ENCODE measurements around the gene ARHGAP4. TPM values are rescaled to one million over a fixed set of nuclear protein-coding genes. Genes with fewer than 3 reads are reported as not detected.

Gene ARHGAP4
- total RNA-seq, 1 experiment from 2014 or later: 47.0 TPM

DNA sequence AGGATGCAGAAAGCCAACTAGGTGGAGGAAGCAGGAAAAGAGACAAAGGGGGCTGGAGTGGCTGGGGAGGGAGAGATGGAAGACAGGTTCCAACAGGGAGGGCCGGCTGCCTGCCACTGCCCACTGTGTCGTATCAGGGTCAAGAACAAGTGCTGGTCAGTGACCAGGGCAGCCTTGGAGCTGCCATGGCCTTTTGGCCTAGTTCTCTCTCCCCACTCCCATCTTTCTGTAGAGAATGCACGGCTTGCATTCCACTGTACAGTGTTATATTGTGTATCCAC lies 52.0 kb downstream of the ARHGAP4 start:
- Histone ChIP-seq H4K20me1 (ENCODE audit: insufficient read depth) (no peaks in the 10 kb centered on the region), H3K4me1 (replicated peaks; ENCODE audit: insufficient read depth) (no peaks in the 10 kb centered on the region), H3K4me3 (no peak overlapping the region), H3K27me3 (ENCODE audit: insufficient read depth, low read depth) (no peaks in the 10 kb centered on the region), H3K9me3 (ENCODE audit: insufficient read depth, low read depth) (no peaks in the 10 kb centered on the region), H3K4me2 (no peak overlapping the region), H3K9me2 (ENCODE audit: insufficient read depth) (no peaks in the 10 kb centered on the region), H3K79me2 (ENCODE audit: low read depth) (no peaks in the 10 kb centered on the region), H2AFZ (no peak overlapping the region), H3K27ac (no peak overlapping the region), H3F3A (ENCODE audit: insufficient read depth, low read depth) (no peaks in the 10 kb centered on the region), H3K36me3 (ENCODE audit: low read depth) (no peaks in the 10 kb centered on the region)
- intact Hi-C loops (cut with micrococcal nuclease; ENCODE audit: unreplicated experiment): no loop called here
- ChIA-PET CTCF (no interaction called here), POLR2A (ENCODE audit: unreplicated experiment) (no interaction called here)
- TF ChIP-seq EZH2 (IDR thresholded peaks at IDR 0.05; ENCODE audit: low read depth): no peak
- TF ChIP-seq, protein P1, sequence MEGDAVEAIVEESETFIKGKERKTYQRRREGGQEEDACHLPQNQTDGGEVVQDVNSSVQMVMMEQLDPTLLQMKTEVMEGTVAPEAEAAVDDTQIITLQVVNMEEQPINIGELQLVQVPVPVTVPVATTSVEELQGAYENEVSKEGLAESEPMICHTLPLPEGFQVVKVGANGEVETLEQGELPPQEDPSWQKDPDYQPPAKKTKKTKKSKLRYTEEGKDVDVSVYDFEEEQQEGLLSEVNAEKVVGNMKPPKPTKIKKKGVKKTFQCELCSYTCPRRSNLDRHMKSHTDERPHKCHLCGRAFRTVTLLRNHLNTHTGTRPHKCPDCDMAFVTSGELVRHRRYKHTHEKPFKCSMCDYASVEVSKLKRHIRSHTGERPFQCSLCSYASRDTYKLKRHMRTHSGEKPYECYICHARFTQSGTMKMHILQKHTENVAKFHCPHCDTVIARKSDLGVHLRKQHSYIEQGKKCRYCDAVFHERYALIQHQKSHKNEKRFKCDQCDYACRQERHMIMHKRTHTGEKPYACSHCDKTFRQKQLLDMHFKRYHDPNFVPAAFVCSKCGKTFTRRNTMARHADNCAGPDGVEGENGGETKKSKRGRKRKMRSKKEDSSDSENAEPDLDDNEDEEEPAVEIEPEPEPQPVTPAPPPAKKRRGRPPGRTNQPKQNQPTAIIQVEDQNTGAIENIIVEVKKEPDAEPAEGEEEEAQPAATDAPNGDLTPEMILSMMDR (conservative IDR thresholded peaks at IDR 0.05): no peak
- no TSS peak for BruUV-seq (replicated peaks)
- DNase-seq: no peak

DNA sequence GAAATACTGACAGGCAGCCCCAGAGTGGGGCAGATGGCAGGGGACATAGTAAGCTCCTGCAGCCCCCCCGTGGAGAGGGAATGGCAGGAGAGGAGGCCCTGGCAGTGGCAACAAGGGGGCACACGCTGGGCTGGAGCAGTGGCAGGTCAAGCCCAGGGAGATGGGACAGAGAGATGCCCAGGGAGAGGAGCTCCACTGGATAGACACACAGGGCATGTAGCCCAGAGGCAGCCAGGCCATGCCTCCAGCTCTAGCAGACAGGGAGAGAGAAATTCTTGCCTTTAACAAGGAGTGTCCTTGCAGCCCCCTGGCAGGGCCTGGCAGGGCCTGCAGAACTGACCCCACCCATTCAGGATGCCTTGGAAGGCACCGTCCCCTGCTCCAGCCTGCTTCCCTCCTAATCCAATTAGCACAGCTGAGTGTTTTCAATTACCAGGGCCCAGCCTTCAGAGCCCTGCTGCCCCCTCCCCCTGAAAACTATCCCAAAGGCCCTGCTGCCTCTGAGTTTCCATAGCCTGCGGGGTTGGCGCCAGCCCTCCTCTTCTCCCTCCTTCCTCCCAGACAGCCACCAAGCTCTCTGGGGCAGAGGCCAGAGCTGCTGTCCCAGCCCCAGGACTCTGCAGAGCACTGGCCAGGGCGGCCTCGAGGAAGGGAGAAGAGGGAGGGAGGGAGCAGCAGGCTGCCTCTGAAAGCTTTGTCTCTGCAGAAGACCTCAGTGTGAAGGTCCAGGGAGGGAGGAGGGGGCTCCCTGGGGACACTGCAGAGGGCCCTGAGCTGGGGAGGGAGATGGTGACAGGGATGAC lies 52.6 kb downstream of the ARHGAP4 start:
- Histone ChIP-seq H3K9me2 (ENCODE audit: insufficient read depth) (no peaks in the 10 kb centered on the region), H3K4me3 (no peak overlapping the region), H3K36me3 (ENCODE audit: low read depth) (no peaks in the 10 kb centered on the region), H2AFZ (no peak overlapping the region), H3K4me1 (replicated peaks; ENCODE audit: insufficient read depth) (no peaks in the 10 kb centered on the region), H3K9me3 (ENCODE audit: insufficient read depth, low read depth) (no peaks in the 10 kb centered on the region), H3K79me2 (ENCODE audit: low read depth) (no peaks in the 10 kb centered on the region), H3K4me2 (no peak overlapping the region), H4K20me1 (ENCODE audit: insufficient read depth) (no peaks in the 10 kb centered on the region), H3K27me3 (ENCODE audit: insufficient read depth, low read depth) (no peaks in the 10 kb centered on the region), H3K27ac (no peak overlapping the region), H3F3A (ENCODE audit: insufficient read depth, low read depth) (no peaks in the 10 kb centered on the region)
- ChIA-PET POLR2A (ENCODE audit: unreplicated experiment) (no interaction called here), CTCF (no interaction called here)
- intact Hi-C loops (cut with micrococcal nuclease; ENCODE audit: unreplicated experiment): no loop called here
- BruUV-seq (replicated peaks): no TSS peak
- no peak for DNase-seq
- TF ChIP-seq, protein P1 (conservative IDR thresholded peaks at IDR 0.05): no peak
- TF ChIP-seq EZH2 (IDR thresholded peaks at IDR 0.05; ENCODE audit: low read depth): no peak

DNA sequence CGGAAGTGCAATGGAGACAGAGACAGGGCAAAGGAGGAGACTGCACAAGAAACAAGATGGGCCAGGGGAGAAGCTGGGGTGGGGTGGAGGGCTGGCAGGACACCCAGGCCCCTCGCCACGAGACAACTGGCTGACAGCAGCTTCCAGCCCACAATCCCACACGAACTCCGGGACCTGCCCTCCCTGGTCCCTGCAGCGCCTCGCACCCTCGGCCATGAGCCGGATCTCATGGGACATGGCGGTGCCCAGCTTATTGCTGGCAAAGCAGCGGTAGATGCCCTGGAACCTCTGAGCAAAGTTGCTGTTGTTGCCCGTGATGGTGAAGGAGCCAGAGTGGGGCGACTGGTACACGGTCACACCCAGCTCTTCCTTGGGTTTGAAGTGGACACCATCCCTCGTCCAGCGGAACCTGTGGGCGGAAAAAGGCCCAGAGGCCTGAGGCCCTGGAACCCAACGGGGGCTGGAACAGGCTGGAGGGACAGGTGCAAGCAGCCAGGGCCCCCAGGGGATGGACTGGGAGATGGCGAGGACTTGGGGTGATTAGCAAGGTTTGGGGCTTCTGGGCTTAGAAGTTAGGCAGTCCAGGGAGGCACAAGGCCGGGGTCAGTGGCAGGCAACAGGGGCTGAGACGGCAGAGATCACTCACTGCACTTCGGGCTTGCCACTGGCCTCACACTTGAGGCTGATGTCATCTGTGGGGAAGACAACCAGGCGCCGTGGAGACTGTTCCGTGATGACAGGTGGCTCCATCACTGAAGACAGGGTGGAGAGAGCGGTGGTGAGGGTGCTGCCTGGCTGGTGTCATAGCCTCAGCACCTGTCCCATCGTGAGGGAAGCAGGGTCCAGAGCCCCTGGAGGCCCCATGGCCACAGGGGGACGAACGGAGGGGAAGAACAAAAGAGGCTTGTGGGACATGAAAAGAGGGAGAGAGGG lies 53.9 kb downstream of the ARHGAP4 start:
- Histone ChIP-seq H3F3A (ENCODE audit: insufficient read depth, low read depth) (no peaks in the 10 kb centered on the region), H2AFZ (no peak overlapping the region), H3K4me3 (no peak overlapping the region), H3K9me3 (ENCODE audit: insufficient read depth, low read depth) (no peaks in the 10 kb centered on the region), H3K36me3 (ENCODE audit: low read depth) (no peaks in the 10 kb centered on the region), H3K79me2 (ENCODE audit: low read depth) (no peaks in the 10 kb centered on the region), H3K27ac (no peak overlapping the region), H3K4me1 (replicated peaks; ENCODE audit: insufficient read depth) (no peaks in the 10 kb centered on the region), H3K4me2 (no peak overlapping the region), H3K27me3 (ENCODE audit: insufficient read depth, low read depth) (no peaks in the 10 kb centered on the region), H4K20me1 (ENCODE audit: insufficient read depth) (no peaks in the 10 kb centered on the region), H3K9me2 (ENCODE audit: insufficient read depth) (no peaks in the 10 kb centered on the region)
- BruUV-seq (replicated peaks): no TSS peak
- intact Hi-C loops (cut with micrococcal nuclease; ENCODE audit: unreplicated experiment): no loop called here
- CTCF ChIA-PET: no interaction called here
- POLR2A ChIA-PET (ENCODE audit: unreplicated experiment): interaction anchor here (0.6 kb wide), 1 partner anchor 22 kb away, joined by 11 read pairs; no protein-coding TSS in a partner anchor
- TF ChIP-seq EZH2 (IDR thresholded peaks at IDR 0.05; ENCODE audit: low read depth): no peak
- TF ChIP-seq, protein P1 (conservative IDR thresholded peaks at IDR 0.05): no peak
- DNase-seq: no peak
